G401.6 (cell line): ENCODE measurements around the gene SEMG2.

Experiments used
- FAIRE-seq: peaks from 2 replicates; lab custom pipeline; 2012; peaks lifted over from hg19 to GRCh38; lab: Jason Lieb, UNC

SEMG2 gene, protein sequence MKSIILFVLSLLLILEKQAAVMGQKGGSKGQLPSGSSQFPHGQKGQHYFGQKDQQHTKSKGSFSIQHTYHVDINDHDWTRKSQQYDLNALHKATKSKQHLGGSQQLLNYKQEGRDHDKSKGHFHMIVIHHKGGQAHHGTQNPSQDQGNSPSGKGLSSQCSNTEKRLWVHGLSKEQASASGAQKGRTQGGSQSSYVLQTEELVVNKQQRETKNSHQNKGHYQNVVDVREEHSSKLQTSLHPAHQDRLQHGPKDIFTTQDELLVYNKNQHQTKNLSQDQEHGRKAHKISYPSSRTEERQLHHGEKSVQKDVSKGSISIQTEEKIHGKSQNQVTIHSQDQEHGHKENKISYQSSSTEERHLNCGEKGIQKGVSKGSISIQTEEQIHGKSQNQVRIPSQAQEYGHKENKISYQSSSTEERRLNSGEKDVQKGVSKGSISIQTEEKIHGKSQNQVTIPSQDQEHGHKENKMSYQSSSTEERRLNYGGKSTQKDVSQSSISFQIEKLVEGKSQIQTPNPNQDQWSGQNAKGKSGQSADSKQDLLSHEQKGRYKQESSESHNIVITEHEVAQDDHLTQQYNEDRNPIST

GRCh38 chr20:45221076-45221475 is at the start of gene SEMG2:
Gene SEMG2 (plus strand): TSS chr20:45221373. CDS start chr20:45221390, 17 bp downstream.
- no peak for FAIRE-seq

- FAIRE-seq, result no peak
Observed at GRCh38 chr20:45173522-45173921, 47.7 kb upstream of the SEMG2 start.

DNA sequence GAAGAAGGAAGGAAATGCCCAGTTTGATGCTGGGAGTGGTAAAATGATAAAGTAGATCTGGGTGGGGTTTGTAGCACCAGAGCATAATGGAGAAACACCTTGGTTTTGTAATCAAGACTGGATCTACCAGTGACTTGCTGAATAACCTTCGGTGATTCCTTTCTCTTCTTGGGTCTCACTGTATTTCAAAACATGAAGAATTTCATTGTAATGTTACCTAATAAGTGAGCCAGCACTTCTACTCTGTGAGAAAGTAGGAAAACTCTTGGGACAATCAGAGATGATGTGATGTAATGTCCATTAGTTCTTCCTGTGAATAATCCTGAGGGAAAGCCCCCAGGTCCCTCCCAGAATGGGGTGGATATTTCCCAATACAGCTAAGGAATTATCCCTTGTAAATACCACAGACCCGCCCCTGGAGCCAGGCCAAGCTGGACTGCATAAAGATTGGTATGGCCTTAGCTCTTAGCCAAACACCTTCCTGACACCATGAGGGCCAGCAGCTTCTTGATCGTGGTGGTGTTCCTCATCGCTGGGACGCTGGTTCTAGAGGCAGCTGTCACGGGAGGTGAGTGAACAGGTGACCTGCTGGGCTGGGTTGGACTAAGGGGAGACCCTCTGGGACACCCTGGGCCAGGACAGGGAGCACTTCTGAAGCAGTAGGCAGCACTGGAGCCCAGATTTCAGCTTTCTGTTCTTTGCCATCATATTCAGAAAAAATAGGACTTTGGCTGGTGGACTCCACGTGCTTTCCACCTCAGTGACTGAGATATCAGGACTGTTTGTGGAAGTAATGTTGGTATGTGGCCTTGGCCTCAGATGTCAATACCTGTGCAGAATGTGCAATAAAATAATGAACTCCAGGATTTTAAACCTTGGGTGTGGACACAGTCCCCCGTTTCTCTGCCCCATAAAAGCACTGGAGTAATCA is 46.5 kb upstream of the SEMG2 start, which contains the start of gene PI3:
PI3 (plus strand) TSS at position 469 of the 931 bp plus-strand sequence; CDS start at position 490, 21 bp downstream.
- no peak for FAIRE-seq

GRCh38 chr20:45176526-45177267 is 44.5 kb upstream of the SEMG2 start:
- FAIRE-seq, result no peak

GRCh38 chr20:45179166-45179565 is 42.0 kb upstream of the SEMG2 start:
- FAIRE-seq, result no peak

- FAIRE-seq, result no peak
Observed at GRCh38 chr20:45181639-45182038, 39.5 kb upstream of the SEMG2 start.

DNA sequence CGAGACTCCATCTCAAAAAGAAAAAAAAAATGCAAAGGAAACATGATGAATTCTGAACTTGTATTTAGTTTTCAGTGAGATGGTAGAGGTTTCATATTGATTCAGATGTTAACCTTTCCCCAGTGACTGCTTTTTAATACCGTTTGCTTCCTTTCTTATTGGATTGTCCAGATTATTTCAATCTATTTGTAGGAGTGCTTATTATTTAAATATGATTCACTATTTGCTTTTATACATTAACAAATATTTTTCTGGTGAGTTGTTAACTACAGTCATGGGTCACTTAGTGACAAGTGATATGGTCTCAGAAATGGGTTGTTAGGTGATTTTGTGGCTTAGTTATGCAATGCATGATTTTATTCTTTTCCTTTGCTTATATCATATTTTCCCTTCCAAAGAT is 38.1 kb upstream of the SEMG2 start:
- FAIRE-seq, result no peak

GRCh38 chr20:45187693-45188092 is 33.5 kb upstream of the SEMG2 start:
- FAIRE-seq, result no peak

GRCh38 chr20:45189067-45189609 is 32.0 kb upstream of the SEMG2 start:
- FAIRE-seq, result no peak

DNA sequence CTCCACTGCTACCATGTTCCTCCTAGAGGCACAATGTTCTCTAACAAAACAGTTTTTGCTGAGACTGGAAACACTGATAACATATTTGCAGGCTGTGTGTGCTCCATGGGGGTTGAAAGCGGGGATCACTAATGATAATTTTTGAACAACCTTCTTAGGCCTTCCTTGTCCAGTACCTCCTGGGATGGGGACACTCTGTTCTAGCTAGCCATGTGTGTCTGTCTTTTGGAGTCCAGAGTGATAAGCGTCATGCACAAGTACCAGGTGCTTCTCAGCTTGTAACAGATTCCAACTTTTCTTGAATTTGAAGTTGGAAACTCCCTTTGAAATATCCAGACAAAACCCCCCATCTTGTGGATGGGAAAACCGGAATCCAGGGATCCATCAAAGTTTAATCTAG is 31.3 kb upstream of the SEMG2 start:
- FAIRE-seq, result no peak

GRCh38 chr20:45191926-45192325 is 29.2 kb upstream of the SEMG2 start:
- no peak for FAIRE-seq

- FAIRE-seq, result no peak
Observed at GRCh38 chr20:45193331-45193730, 27.8 kb upstream of the SEMG2 start.

- FAIRE-seq, result no peak
Observed at GRCh38 chr20:45206725-45207124, 14.4 kb upstream of the SEMG2 start, which contains the start of gene SEMG1. Gene SEMG1 (plus strand): TSS chr20:45207033. CDS start chr20:45207054, 21 bp downstream.

GRCh38 chr20:45209924-45210323 is 11.2 kb upstream of the SEMG2 start:
- FAIRE-seq, result no peak

DNA sequence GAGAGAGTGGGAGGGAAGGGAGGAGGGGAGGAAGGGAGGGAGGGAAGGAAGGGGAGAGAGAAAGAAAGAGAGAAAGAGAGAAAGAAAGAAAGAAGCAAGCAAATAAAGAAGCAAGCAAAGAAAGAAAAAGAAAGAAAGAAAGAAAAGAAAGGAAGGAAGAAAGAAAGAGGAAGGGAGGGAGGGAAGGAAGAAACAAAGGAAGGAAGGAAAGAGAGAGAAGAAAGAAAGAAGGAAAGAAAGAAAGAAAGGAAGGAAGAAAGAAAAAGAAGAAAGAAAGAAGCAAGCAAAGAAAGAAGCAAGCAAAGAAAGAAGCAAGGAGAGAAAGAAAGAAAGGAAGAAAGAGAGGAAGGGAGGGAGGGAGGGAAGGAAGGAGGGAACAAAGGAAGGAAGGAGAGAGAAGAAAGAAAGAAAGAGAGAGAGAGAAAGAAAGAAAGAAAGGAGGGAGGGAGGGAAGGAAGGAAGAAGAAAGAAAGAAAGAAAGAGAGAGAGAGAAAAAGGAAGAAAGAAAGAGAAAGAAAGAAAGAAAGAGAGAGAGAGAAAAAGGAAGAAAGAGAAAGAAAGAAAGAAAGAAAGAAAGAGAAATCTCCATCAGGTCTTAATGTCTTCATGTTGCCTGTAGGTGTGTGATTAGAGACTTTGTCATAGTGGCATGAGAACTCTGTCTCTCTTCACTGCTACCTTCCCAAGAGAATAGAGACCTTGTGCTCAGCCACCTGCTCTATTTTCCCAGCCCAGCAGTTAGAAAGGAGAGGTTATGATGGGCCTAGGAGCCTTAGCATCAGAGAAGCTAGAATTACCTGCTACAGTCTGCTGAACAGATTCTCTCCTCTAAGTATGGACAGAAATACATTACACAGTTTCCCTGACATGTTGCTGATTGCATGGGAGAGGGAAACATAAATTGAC is 9.4 kb upstream of the SEMG2 start:
- no peak for FAIRE-seq

- FAIRE-seq, result no peak
Observed at GRCh38 chr20:45212836-45213235, 8.3 kb upstream of the SEMG2 start.

DNA sequence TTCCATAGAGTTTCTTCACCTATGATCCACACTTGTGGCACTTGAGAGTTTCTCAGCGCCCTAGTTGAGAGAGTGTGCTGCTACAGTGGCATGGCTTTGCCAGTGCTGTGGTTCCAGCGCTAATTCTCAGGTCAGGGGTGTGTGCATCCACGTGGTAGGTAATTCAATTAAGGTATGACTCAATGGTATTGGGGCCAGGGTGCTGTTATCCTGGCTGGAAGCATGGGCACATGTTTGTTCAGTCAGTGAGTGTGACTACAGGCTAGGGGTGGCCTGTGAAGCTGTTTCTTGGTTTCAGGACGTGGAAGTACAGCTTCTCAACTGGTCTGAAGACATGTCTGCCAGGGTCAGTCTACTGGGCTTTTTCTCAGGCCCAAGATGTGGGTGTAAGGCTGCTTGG is 3.0 kb upstream of the SEMG2 start:
- no peak for FAIRE-seq

- FAIRE-seq, result no peak
Observed at GRCh38 chr20:45218636-45219035, 2.5 kb upstream of the SEMG2 start.

GRCh38 chr20:45223136-45223535 is 2.0 kb downstream of the SEMG2 start:
- no peak for FAIRE-seq

- FAIRE-seq, result no peak
Observed at GRCh38 chr20:45226287-45226686, 5.1 kb downstream of the SEMG2 start.
